ENCODE measurements around the gene CD70.
A peak's percentile ranks its signal among the peaks of the same experiment; 100 is the strongest.
"Not testable (repeated sequence)": the region's sequence is repeated elsewhere in the genome, so short reads cannot be mapped to it uniquely, and the experiment has no call there.

Gene CD70

GRCh38 chr19:6570764-6571163, 20.2 kb downstream of the CD70 start:
- DNase-seq (ENCODE audit: low read depth): no peak

GRCh38 chr19:6568816-6569215, 22.1 kb downstream of the CD70 start:
- DNase-seq (ENCODE audit: low read depth): no peak

DNA sequence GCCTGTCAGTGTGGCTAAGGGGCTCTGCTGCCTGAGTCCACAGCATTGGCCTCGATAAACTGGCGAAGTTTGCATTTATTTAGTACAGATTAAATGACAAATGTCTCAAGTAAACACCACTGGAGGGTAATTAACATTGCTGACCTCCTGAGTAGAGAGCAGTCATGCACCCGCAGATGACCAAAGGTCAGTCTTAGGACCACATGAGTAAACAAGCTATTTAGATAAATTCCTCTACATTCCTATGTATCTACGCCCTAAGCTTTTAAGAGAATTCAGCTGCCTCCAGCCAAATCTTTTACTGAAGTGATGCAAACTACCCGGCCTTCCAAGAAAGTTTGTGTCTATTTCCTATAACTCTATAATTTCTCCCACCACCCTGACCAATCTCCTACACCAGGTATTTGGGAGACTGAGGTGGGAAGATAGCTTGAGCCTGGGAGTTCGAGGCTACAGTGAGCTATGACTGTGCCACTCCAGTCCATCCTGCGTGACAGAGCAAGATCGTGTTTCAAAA, 22.9 kb downstream of the CD70 start:
- no peak for DNase-seq (ENCODE audit: low read depth)

- not testable (repeated sequence) for DNase-seq (ENCODE audit: low read depth)
Measured at GRCh38 chr19:6566727-6567126, 24.2 kb downstream of the CD70 start.

DNA sequence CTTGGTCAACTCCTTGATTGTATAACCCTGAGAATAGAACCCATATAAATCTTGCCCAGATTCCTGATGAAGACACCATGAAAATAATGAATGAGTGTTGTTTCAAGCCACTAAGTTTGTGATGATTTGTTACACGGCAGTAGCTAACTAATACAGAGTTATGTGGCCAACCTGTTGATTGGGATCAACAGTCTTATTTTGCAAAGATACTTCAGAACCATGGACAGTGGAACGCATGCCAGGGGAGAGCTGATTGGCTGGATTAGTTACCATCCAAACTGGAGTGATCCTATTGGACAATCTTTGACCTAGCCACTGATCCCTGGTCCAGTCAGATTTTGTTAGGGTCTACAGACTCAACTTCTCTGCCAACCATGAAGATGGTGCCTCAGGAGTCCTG, 26.6 kb downstream of the CD70 start:
- DNase-seq (ENCODE audit: low read depth): peak; percentile 31

DNA sequence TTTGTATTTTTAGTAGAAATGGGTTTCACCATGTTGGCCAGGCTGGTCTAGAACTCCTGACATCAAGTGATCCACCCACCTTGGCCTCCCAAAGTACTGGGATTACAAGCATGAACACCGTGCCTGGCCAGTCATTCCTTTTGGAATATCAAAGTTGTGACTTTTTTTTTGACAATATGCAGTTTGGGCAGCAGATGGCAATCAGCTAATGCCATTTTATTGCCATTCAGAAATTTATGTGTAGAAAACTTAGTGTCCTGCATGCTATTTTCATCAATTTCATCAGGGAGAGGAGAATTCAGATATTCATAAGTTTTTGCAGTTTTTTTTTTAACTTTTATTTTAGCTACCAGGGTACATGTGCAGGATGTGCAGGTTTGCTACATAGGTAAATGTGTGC, 28.5 kb downstream of the CD70 start:
- DNase-seq (ENCODE audit: low read depth): not testable (repeated sequence)

- no peak for DNase-seq (ENCODE audit: low read depth)
Measured at GRCh38 chr19:6556480-6557195, 34.3 kb downstream of the CD70 start.

DNA sequence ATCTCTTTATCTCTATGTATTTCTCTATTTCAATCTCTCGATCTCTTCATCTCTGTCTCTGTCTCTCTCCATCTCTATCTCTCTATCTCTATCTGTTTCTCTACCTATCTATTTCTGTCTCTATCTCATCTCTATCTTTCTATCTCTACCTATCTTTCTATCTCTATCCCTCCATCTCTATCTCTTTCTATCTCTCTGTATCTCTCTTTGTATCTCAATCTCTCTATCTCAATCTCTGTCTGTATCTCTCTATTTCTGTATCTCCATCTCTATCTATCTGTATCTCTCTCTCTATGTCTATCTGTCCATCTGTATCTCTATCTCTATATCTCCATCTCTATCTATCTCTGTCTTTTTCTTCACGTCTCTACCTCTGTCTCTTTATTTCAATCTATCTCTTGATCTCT, 34.9 kb downstream of the CD70 start:
- no peak for DNase-seq (ENCODE audit: low read depth)

- DNase-seq (ENCODE audit: low read depth): no peak
Measured at GRCh38 chr19:6551607-6552450, 39.1 kb downstream of the CD70 start.

GRCh38 chr19:6551091-6551490, 39.9 kb downstream of the CD70 start:
- no peak for DNase-seq (ENCODE audit: low read depth)

- DNase-seq (ENCODE audit: low read depth): not testable (repeated sequence)
Measured at GRCh38 chr19:6550679-6551078, 40.3 kb downstream of the CD70 start.

GRCh38 chr19:6543866-6544347, 47.0 kb downstream of the CD70 start:
- no peak for DNase-seq (ENCODE audit: low read depth)

DNA sequence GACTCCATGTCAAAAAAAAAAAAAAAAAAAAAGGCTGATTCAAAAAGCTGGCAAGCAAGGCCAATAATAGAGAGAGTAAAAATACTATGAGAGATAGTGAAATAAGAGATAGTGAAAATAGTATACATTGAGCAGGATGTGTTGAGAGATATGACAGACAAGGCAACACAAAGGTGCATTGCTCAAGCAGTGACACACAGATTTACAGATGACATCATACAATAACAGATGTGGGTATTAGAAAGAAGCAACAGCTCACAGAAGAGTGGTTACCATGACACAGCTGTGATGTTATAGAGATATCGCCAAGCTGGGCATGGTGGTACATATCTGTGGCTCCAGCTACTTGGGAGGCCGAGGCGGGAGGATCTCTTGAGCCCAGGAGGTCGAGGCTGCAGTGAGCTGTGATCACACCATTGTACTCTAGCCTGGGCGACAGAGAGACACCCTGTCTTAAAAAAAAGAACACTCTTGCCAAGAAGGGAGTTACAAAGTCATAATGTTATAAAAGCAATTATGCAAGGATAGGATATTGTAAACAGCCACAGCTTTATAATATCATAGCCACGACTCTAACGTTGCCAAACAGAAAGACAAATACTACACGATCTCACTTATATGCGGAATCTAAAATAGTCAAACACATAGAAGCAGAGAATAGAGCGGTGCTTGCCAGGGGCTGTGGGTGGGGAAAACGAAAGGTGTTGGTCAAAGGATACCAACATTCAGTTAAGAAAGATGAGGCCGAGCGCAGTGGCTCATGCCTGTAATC, 49.8 kb downstream of the CD70 start:
- no peak for DNase-seq (ENCODE audit: low read depth)

GRCh38 chr19:6539514-6539913, 51.4 kb downstream of the CD70 start:
- no peak for DNase-seq (ENCODE audit: low read depth)
